Uterus (tissue), 4 donors: Measurements from ENCODE around the gene BCL11B. TPM values are rescaled to one million over a fixed set of nuclear protein-coding genes. Genes with fewer than 3 reads are reported as not detected.

Source experiments
- DNase-seq, 2 donors: peaks; one replicate each; pipeline ENCODE4 v3.0.0-alpha.2; 2019 to 2020
- H3K27ac ChIP-seq, 2 donors: fragments of 200-600 bp; sonication (generic); 1 replicate in 1 of 2; 2 replicates in 1 of 2; pipeline ENCODE4 v1.5.1; 2016 to 2018
- H3K27me3 ChIP-seq, 2 donors: fragments of 200-600 bp; sonication (generic); one replicate each; pipeline ENCODE4 v1.5.1; 2018 to 2019; ENCODE audit warnings: control low read depth in 1 of 2
- H3K36me3 ChIP-seq, 2 donors: fragments of 200-600 bp; sonication (generic); one replicate each; pipeline ENCODE4 v1.5.1; 2019; ENCODE audit warnings: control low read depth in 1 of 2
- H3K4me1 ChIP-seq, 2 donors: fragments of 200-600 bp; sonication (generic); one replicate each; pipeline ENCODE4 v1.5.1; 2018 to 2019; ENCODE audit warnings: control low read depth in 1 of 2
- H3K4me3 ChIP-seq, 2 donors: fragments of 200-600 bp; sonication (generic); 1 replicate in 1 of 2; 2 replicates in 1 of 2; pipeline ENCODE4 v1.5.1; 2018 to 2019; ENCODE audit warnings: mild to moderate bottlenecking in 1 of 2
- H3K9me3 ChIP-seq, 2 donors: fragments of 200-600 bp; sonication (generic); one replicate each; pipeline ENCODE4 v1.5.1; 2019; ENCODE audit warnings: control low read depth in 1 of 2
- POLR2A ChIP-seq, 2 donors: fragments of 450-650 bp; IDR thresholded peaks; one replicate each; pipeline ENCODE4 v1.6.1; 2016; ENCODE audit warnings: antibody characterized with exemption in 2 of 2, mild to moderate bottlenecking in 1 of 2, moderate library complexity in 1 of 2
- intact Hi-C: fragments of 100-400 bp; cut with DNase I; formaldehyde crosslinking; loops from one replicate; pipeline ENCODE4 v1.15.1; 2023; ENCODE audit warnings: low total_unique reads
- total RNA-seq, 4 donors: library from RNA; depleted of rRNA in 3 of 4; stranded (reverse); fragments of >200 nt in 3 of 4; gene quantifications; one replicate each; pipeline versions ENCODE4 v1.1.0 to v1.2.4, GENCODE V29; 2014 to 2023
- TF ChIP-seq, protein P1 (sequence below), 4 experiments: fragments of 200-600 bp in 2 of 4; fragments of 450-650 bp in 2 of 4; sonication (generic) in 2 of 4; IDR thresholded peaks; one replicate each; pipeline ENCODE4 v1.5.1; 2016 to 2019; ENCODE audit warnings: antibody characterized with exemption in 4 of 4, mild to moderate bottlenecking in 2 of 4, moderate library complexity in 1 of 4
- donor health status: DM: yes; HTN: yes; CAD: no.

Gene BCL11B
- total RNA-seq, 4 donors from 2014 or later, result 0.29 to 0.55 (median 0.46) TPM; not detected in 1

DNA sequence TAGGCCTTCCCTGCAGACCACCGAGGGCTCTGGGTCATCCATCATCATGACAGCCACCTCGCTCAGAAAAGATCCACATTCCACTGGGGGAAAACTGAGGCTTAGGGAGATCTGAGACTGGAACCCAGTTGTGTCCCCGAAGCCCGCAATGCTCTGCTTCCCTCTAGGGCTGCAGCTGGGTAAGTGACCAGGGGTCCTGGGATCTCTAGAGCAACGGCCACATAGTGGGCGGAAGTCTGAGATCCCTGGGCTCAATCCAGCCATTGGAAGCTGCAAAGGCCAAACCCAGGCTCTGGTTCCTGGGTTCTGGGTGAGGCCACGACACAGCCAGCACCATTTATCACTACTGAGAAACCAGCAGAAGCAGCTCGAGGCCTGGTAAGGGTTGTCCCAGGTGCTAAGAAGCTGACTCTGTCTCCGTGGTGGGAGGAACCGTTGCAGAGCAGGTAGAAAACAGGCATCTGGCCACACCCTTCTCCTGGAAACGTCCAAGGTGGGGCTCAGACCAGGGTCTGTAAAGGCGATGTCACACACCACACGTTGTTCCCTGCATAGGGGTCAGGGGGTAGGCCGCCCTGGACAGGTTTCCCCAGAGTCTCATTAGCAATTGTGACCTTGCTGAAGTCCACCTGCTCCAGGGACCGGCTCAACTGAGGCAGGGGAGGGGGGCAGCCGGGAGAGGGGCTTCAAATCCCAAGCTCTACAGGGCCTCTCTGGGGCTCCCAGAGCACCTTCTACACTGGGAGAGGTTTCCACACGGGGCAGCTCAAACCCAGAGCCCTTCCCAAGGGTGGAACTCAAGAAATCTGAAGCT lies 38.6 kb downstream of the BCL11B start:
- DNase-seq, result no peak
- Histone ChIP-seq H3K4me1 (no peaks in the 10 kb centered on the region), H3K27ac (no peak overlapping the region), H3K27me3 (peaks cover 0 to 8% of the 10 kb centered on the region in 2 donors), H3K9me3 (no peaks in the 10 kb centered on the region), H3K36me3 (no peaks in the 10 kb centered on the region), H3K4me3 (no peak overlapping the region)
- intact Hi-C loops, result no loop called here
- TF ChIP-seq POLR2A (IDR thresholded peaks at IDR 0.05), result no peak
- TF ChIP-seq, protein P1, sequence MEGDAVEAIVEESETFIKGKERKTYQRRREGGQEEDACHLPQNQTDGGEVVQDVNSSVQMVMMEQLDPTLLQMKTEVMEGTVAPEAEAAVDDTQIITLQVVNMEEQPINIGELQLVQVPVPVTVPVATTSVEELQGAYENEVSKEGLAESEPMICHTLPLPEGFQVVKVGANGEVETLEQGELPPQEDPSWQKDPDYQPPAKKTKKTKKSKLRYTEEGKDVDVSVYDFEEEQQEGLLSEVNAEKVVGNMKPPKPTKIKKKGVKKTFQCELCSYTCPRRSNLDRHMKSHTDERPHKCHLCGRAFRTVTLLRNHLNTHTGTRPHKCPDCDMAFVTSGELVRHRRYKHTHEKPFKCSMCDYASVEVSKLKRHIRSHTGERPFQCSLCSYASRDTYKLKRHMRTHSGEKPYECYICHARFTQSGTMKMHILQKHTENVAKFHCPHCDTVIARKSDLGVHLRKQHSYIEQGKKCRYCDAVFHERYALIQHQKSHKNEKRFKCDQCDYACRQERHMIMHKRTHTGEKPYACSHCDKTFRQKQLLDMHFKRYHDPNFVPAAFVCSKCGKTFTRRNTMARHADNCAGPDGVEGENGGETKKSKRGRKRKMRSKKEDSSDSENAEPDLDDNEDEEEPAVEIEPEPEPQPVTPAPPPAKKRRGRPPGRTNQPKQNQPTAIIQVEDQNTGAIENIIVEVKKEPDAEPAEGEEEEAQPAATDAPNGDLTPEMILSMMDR (IDR thresholded peaks at IDR 0.05), result no peak

DNA sequence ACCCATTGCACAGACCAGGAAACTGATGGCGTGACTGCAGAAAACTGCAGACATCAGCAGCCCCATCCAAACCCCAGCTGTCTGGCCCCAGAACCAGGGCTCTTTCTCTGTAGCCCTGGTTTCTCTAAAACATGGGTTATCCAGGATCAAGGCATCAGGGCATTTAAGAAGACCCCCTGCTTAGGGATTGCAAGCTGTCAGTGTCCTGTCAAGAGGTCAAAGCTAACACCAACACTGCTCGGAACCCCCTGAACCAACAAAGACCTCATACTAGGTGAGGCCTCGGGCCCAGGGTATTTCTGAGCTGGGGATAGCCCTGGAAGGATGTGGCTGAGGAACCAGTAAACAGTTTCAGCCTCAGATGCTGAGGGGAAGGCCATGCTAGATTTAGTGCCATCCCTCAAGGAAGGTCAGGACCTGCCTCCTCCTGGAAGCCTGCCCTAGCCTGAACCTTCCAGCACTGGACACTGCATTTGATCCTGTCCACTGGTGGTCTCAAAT lies 39.2 kb downstream of the BCL11B start:
- H3K4me3 ChIP-seq, result no peak overlapping the region
- peaks cover 0 to 8% of the 10 kb centered on the region in 2 donors for H3K27me3 ChIP-seq
- H3K36me3 ChIP-seq, result no peaks in the 10 kb centered on the region
- no peaks in the 10 kb centered on the region for H3K4me1 ChIP-seq
- TF ChIP-seq POLR2A (IDR thresholded peaks at IDR 0.05), result no peak
- TF ChIP-seq, protein P1 (IDR thresholded peaks at IDR 0.05), result no peak
- H3K27ac ChIP-seq, result no peak overlapping the region
- intact Hi-C loops, result no loop called here
- no peaks in the 10 kb centered on the region for H3K9me3 ChIP-seq
- DNase-seq, result no peak

DNA sequence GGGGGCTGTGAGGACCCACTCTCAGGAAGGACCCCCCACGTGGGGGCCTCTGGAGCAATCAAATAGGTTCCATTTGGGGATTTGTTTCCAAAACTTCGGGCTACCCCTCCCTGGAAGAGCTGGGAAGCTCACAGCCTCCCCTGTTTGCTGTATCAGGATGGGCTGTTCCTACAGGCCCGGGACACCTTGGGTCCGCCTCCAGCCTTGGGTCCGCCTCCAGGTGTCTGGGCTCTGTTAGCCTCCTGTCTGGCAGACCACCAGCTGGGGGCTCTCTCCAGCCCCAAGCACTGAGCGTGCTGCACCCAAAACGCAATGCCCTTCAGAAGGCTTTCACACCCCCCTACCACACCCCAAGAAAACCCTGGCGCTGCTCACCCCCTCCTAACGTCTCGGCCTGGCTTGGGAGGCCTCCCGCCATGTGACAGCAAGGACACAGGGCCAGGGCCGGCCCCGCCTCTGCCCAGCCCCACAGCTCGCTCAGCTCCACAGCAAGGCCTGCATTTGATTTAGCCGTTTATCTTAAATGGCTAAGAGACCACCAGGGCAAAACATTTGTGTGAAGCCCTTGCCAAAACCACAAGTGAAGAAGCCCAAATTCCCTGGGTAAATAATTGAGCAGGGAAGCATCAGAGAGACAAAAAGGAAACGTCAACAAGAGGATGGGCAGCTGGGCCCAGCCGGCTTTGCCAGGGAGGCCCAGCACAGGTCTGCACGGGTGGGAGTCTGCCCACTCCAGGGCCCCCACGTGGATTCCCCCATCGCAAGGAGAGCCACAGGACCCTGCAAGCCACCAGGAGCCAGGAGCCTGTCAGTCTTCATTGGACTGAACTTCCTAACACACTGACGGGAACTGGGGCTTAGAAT lies 39.9 kb downstream of the BCL11B start:
- intact Hi-C loops, result no loop called here
- H3K4me3 ChIP-seq, result no peak overlapping the region

DNA sequence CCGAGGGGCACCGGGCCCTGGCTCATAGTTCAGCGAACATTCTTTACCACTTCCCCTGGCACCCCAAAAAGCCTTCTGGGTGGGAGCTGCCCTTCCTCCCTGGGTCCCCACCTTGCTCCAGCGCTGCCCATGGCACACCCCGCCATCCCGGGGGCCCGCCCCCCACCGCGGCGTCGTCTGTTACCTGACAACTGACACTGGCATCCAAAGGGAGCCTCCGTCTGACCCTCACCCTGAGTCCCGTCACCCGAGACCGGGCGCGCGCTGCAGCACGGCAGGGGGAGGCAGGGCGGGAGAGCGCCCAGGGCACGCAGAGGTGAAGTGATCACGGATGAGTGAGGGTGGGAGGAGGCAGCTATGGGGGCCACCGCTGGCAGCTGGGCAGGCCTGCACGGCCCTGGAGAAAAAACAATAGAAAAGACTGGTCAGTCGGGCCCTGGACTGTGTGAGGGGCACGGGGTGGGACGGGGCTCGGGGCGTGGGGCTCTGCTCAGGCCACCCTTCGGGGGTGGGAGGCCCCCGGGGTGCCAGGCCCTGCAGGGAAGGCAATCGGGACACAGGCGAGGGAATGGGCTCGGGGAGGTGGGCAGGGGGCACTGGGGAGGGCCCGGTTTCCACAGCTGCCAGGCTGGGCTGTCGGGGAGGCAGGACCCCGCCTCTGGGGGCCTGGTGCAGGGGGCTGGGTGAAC lies 40.7 kb downstream of the BCL11B start:
- H3K4me1 ChIP-seq, result no peaks in the 10 kb centered on the region
- no peak for DNase-seq
- no peak for TF ChIP-seq POLR2A (IDR thresholded peaks at IDR 0.05)
- TF ChIP-seq, protein P1 (IDR thresholded peaks at IDR 0.05), result no peak
- H3K36me3 ChIP-seq, result no peaks in the 10 kb centered on the region
- H3K9me3 ChIP-seq, result no peaks in the 10 kb centered on the region
- H3K27ac ChIP-seq, result no peak overlapping the region
- intact Hi-C loops, result no loop called here
- no peak overlapping the region for H3K4me3 ChIP-seq
- H3K27me3 ChIP-seq, result peaks cover 0 to 8% of the 10 kb centered on the region in 2 donors

More for the DNA sequence above, 39.9 kb downstream of the BCL11B start:
- Histone ChIP-seq H3K36me3 (no peaks in the 10 kb centered on the region), H3K27me3 (peaks cover 0 to 8% of the 10 kb centered on the region in 2 donors), H3K4me1 (no peaks in the 10 kb centered on the region), H3K27ac (no peak overlapping the region), H3K9me3 (no peaks in the 10 kb centered on the region)
- DNase-seq, result no peak
- TF ChIP-seq, protein P1 (IDR thresholded peaks at IDR 0.05), result no peak
- no peak for TF ChIP-seq POLR2A (IDR thresholded peaks at IDR 0.05)
